ENCODE measurements around the gene SLC35F2.
A peak's percentile ranks its signal among the peaks of the same experiment; 100 is the strongest.
"Not testable (repeated sequence)": the region's sequence is repeated elsewhere in the genome, so short reads cannot be mapped to it uniquely, and the experiment has no call there.

Gene SLC35F2

DNA sequence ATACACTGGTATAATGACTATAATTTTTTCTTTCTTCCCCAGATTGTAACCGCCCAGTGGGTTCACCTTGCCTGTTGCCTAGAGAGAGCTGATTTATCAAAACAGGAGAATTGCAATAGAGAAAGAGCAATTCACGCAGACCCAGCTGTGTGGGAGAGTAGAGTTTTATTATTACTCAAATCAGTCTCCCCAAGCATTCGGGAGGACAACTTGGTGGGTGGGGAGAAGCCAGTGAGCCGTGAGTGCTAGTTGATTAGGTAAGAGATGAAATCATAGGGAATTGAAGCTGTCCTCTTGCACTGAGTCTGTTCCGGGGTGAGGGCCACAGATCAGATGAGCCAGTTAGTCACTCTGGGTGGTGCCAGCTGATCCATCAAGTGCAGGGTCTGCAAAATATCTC, 73.2 kb downstream of the SLC35F2 start:
- DNase-seq (ENCODE audit: low spot score): no peak

DNA sequence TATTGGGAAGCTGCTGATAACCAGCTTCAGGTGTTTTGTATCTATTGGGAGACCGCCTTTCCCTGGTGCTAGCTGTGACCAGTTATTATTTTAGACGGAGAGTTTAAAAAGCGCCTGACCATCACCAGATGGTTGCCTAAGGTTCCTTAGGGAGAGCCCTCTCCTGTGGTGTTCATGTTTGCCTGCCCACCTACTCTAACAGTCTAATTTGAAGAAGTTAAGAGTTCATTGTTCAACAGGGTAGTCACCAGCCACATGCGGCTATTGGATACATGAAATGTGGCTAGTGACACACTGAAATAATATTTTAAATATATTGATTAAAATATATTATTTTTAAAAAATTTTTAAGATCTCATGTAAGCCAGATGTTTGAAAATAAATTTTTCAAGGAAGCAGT, 75.5 kb downstream of the SLC35F2 start:
- DNase-seq (ENCODE audit: low spot score): no peak

DNA sequence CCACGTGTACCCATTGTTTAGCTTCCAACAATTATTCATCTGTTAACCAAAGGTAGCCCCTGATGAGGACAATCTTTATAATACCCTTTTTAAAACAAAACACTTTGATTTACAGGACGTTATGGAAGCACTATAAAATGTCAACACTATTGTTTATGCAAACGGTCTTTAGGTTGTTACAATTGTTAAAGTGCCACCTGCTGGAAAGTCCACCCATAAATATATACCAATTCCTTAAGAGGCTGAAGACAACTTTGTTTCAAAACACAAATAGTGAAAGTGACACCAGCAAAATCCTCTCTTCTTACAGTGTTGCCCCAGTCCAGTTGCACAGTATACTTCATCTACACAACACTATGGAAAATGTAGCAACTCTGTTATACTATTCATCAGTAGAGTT, 77.8 kb downstream of the SLC35F2 start:
- DNase-seq (ENCODE audit: low spot score): no peak

DNA sequence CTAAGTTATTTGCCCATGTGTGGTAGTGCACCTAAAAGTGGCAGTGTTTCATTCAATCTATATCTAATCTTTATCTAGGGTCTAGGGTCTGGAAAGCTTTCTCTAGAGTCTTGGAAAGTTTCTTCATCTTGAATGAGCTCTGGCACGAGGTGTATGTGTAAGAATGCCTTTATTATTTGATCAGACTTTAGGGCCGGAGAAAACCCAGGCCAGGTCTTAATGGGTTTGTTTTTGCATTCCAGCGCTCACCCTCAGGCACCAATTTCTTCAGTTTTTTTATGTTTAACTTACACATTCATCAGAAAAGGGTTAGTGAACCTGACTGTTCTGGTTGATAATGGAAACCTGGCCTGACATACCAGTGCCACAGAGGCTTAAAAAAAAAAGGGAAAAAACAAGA, 78.5 kb downstream of the SLC35F2 start:
- DNase-seq (ENCODE audit: low spot score): no peak

DNA sequence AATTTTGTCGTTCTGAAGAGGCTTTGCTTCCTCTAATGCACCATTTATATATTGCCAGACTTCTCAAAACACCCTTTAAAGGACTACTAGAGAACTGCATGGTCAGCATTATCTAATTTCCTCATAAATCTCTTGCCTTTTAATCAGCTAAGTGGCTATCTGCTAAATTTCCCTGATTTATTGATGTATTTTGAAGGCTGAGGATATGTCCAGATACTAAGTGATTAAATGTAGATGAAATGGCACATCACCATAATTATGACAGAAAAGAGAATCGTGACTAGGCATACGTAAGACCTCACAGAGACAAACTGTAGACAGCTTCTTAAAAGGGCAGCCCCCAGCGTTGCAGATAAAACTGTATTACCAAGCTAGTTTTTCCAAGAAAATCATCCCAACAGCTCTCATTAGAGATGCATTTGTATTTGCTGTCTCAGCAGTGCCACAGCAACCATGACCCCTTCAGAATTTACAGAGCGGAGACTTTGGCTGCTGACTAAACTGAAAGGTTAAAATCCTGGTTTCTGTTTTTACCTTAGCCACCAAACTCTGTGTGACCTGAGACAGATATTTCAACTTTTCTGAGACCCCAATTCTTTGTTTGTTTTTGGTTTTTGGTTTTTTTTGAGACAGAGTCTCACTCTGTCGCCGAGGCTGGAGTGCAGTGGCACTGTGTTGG, 79.6 kb downstream of the SLC35F2 start:
- no peak for DNase-seq (ENCODE audit: low spot score)

DNA sequence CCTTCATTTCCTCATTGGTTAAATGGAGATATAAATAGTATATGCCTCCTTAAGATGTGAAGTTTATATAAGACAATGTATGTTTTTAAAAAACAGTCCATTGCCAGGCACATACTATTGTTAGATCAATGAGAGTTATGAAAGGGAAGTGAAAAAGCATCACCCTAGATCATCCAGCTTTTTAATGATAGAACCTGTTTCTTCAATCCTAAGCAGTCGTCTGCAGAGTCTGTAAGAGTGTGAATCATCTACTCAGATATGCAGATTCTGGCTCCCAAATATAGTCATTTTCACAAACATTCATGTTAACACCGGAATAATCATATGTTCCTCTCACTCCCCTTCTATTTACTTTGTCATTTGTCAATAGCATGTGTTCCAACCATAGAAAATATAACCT, 81.5 kb downstream of the SLC35F2 start:
- DNase-seq (ENCODE audit: low spot score): no peak

DNA sequence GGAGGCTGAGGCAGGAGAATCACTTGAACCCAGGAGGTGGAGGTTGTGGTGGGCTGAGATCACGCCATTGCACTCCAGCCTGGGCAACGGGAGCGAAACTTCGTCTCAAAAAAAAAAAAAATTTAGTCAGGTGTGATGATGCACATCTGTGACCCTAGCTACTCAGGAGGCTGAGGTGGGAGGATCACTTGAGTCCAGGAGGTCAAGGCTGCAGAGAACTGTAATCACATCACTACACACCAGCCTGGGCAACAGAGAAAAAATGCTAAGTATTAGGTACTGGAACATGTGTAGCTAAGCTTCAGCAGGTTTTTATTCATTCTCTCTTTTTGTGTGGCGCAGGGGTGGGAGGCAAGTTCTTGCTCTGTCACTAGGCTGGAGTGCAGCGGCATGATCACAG, 82.5 kb downstream of the SLC35F2 start:
- no peak for DNase-seq (ENCODE audit: low spot score)

DNA sequence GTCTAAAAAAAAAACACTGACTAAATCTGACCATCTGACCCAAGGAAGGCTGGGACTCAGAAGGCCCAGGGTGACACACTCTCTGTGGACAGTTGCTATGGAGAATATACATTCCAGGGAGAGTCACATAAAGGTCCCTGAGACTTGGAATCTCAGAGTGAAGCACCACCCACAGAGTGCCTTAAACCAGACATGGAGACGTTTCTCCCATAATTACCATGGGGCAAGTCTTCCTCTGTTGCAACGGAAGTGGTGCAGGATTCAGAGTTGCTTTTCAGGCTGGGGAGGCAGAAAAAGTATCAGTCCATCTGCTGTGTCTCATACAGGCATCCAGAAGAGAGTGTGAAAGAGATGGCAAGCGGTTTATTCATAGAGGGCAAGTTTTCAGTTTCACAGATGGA, 88.0 kb downstream of the SLC35F2 start:
- DNase-seq (ENCODE audit: low spot score): no peak

DNA sequence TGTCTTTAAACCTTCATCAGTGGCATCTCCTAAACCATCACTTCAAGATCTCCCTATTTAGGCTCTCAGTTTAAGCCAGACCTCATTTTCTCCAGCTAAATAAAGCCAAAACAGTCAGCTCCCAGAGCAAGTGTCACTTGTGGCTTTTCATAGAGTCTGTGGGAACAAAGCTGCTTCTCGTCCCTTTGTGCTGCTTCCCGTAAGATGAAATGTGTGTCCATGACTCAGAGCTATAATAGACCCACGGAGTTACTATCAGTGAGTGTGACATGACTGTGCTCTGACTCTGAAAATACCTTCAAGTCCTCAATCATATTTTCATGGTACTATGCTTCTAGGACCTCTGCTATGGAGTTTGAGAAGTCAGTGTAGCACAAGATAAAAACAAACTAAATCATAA, 89.4 kb downstream of the SLC35F2 start:
- DNase-seq (ENCODE audit: low spot score): no peak

DNA sequence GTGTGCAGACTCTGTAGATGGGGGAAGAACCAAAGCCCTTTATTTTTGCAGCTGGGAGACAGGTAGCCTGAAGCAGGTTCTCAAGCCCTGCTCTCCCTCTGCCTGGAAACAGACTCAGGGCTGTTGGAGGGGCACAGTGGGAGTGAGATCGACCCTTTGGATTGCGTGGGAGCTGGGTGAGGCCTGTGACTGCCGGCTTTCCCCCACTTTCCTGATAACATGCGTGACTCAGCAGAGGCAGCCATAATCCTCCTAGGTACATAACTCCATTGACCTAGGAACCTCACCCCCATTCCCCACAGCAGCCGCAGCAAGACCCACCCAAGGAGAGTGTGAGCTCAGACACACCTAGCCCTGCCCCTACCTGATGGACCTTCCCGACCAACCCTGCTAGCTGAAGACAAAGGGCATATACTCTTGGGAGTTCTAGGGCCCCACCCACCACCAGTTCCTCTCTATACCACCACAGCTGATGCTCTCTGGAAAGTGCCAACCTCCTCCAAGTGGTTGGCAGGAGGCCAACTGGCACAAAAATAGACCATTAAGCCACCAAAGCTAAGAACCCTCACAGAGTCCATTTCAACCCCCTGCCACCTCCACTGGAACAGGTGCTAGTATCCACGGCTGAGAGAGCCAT, 99.8 kb downstream of the SLC35F2 start:
- DNase-seq (ENCODE audit: low spot score): not testable (repeated sequence)

DNA sequence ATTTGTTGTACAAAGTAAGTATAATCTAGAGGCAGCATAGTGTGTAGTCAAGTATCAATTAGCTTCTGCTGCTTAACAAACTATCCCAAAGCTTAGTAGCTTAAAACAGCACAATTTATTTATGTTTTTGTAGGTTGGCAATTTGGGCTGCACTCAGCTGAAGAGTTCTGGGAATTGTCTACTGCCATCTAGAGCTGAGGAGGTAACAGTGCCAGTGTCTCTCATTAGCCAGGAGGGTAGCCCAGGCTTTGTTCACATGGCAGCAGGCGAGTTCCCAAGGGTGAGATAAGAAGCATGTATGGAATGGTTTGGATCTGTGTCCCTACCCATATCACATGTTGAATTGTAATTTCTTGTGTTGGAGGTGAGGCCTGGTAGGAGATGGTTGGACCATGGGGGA, 100.9 kb downstream of the SLC35F2 start:
- DNase-seq (ENCODE audit: low spot score): no peak

DNA sequence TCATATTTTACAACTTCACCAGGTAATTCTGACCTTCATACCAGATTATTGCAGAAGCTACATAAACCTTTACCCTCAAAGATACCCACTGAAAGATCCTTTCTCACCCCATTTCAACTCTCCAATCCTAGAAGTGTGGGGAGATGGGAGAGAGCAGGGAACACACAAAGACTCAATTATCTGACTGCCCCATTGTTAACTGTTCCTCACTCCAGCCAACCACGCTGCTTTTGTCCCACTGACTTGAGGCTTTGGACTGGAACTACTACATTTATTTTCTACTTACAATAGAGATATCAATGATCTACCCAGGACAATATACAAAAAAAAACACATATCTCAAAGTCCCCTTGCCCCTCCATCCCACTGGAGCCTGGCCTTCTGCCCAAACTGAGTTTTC, 102.0 kb downstream of the SLC35F2 start:
- DNase-seq (ENCODE audit: low spot score): peak; percentile 27

DNA sequence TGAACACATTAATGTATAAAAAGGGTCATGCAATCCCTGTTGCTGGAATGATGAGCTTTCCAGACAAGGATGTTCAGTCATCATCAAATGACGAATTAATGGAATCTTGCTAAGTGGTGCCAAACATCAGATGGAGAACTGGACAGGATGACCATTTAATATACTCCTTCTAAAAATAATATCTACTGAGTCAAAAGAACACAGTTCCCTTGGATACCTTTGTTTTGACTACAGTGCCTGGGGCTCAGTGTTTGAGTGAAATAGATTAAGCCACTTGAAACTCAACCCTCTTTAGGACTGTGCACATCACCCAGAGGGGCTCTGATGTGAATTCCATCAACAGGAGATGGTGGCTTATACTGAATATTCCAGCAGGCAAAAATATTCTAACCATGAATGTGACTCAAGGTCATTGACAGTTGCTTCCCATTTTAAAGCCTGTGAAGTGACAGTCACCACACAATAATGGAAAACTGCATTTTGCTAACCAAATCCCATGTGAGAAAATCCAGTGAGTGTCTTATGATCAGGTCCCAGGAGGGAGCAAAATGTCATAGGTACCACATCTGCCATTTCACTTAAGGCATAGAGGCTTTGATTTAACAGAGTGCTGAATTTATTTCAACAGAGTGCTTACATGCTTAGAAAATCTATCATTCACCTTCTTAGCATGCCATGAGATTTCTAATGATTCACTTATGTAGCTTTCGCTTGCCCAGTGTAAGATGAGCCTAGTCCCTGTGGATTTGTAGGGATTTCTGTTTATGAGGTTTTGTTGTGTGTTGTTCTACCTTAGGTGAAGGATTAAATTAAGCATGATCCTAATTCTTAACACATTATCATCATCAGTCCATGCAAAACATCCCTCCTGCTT, 105.4 kb downstream of the SLC35F2 start:
- DNase-seq (ENCODE audit: low spot score): no peak

DNA sequence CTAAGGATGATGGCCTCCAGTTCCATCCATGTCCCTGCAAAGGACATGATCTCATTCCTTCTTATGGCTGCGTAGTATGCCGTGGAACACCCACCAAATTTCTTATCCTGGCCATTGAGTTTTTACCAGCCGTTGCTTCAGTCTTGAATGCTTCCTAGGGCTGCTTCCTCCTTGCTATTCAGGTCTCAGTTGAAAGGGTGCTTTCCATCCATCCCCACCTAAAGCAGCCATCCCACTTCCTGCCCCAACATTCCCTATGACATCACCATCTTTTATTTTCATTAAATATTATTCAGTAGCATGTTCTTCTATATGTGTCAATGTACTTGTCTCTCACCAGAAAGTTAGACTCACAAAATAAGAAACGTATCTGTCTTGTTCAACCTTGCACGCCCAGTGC, 106.1 kb downstream of the SLC35F2 start:
- no peak for DNase-seq (ENCODE audit: low spot score)

DNA sequence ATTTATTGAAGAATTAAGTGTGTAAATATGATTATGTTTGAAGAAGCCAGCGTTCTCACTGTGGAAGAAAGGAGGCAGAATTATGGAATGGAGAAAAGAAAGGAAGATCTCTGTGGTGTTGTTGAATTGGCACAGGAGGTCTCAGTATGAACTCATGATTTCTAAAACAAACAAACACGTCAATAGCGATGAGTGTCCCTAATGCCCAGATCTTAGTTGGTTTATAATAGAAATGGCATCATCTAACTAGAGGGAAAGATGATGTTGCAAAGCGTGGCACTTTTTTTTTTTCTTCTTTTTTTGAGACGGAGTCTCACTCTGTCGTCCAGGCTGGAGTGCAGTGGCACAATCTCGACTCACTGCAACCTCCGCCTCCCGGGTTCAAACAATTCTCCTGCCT, 107.5 kb downstream of the SLC35F2 start:
- no peak for DNase-seq (ENCODE audit: low spot score)

DNA sequence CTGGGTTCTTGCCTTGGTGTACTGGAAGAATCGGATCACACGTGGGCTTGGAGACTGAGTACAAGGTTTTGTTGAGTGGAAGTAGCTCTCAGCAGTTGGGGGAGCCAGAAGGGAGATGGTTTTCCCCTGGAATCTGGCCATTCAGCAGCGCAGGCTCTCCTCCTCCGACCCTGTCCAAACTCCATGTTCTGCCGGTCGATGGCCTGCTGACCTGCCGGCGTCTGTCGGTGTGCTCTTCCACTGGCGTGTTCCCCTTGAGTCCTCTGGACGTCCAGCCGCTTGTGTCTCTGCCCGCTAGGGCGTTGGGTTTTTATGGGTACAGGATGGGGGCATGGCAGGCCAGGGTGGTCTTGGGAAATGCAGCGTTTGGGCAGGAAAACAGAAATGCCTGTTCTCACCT, 108.3 kb downstream of the SLC35F2 start:
- no peak for DNase-seq (ENCODE audit: low spot score)

DNA sequence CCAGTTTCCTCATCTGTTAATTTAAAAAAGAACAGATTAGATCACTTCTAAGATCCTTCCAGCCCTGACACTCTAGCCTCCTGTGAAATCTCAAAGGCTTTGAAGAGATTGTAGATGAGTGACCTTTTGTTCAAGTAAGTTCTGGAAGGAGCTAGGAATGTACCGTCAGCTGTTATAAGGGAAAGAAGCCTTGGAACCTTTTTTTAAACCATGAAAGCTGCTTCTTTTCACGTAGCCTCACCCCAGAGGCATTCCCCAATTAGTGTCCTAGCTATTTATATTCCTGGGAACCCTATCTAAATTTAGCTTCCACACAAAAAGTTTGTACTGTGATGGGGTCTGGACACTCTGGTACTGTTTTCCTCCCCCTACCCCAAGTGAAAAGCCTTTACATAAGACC, 111.0 kb downstream of the SLC35F2 start:
- no peak for DNase-seq (ENCODE audit: low spot score)

DNA sequence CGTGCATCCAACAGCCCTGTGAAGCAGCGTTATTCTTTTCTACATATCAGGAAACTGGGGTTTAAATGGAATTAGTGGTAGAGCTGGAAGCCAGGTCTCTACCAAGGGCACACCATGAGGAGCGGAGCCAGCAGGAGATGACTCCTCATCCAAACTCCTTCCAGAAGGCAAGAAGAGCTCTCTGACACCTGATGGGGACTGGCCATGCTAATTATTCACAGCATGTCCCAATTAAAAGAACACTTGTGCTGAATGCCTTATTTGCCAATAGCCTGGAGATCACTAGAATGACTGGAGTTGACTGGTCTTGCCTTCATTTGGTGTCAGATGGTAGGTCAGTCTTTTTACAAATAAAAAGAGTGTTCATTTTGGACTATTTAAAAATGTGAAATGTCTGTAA, 113.9 kb downstream of the SLC35F2 start:
- no peak for DNase-seq (ENCODE audit: low spot score)

DNA sequence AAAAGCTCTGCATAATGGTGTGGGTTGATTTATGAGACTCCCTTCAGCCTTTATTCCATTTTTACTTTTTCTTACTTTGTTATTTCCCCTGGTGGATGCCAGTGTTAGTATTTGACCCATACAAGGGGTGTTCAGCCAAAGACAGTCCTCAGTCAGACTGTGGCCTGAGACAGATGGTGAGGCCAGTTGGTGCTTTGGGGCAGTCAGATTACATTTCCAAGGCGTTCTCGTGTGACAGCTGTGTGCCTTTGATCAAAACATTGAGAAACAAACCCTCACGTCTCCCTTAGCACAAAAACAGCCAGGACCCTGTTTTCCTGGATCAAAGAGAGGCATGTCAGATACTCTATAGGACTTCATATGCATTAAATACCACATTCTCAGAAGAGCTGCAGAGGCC, 115.4 kb downstream of the SLC35F2 start:
- DNase-seq (ENCODE audit: low spot score): no peak

DNA sequence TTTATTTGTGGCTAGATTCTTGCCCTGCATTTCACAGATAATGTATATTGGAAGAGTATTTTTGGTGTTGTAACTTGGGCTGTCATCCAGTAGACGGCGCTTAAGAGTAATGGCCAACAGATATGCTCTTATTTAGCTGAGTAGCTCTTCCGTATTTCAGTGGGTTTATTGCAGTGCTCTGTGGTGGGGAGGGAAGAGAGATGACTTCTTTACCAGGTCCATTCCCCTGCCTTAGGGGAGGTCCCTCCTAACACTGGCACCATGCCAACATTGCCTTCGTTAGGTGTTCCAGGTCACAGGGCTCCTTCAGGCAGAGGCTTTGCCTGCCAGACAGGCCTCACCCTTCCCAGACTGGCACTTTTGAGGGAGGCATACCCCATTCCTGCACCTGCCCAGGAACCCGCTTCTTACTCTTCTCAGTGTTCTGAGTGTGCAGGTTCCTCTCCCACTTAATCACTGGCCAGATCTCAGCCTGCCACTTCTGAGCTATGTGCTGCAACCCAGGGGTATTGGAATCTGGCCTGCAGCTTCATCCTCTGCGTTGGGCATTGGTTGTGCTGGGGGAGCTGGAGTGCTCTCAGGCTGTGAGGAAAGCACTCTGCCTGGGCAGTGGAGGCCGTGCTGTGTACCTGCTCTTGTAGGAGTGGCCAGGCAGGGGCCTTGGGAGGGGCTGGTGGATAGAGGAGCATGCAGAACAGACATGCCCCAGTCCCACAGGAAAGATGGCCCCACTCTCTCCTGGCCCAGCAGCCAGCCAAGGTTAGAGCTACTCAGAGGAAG, 117.4 kb downstream of the SLC35F2 start:
- DNase-seq (ENCODE audit: low spot score): peak; percentile 0
